SK-N-SH treated with all-trans-retinoic acid at 6 μM for 48 hours (cell line): Measurements from ENCODE around the gene TP53.

Experiments
- ATAC-seq: fragments of 200-7000 bp; cut with Tn5 transposase; 3 replicates; pipeline ENCODE4 v1.9.1; 2020; ENCODE audit warnings: mild to moderate bottlenecking, moderate library complexity
- ARNTL ChIP-seq: fragments of 450-650 bp; formaldehyde crosslinking; IDR thresholded peaks from 2 replicates; pipeline ENCODE4 v1.5.0; 2020; ENCODE audit warnings: low read depth, mild to moderate bottlenecking, moderate library complexity, borderline replicate concordance
- BACH2 ChIP-seq: fragments of 250-450 bp; sonication (Bioruptor Pico); IDR thresholded peaks from 2 replicates; pipeline ENCODE4 v1.9.0; 2021; ENCODE audit warnings: mild to moderate bottlenecking, borderline replicate concordance
- CSDC2 ChIP-seq: fragments of 250-450 bp; sonication (Bioruptor Pico); IDR thresholded peaks from 2 replicates; pipeline ENCODE4 v1.5.0; 2020; ENCODE audit warnings: mild to moderate bottlenecking, moderate library complexity
- CSRNP3 ChIP-seq: fragments of 250-450 bp; sonication (Bioruptor Pico); IDR thresholded peaks from 2 replicates; pipeline ENCODE4 v1.5.1; 2021; ENCODE audit warnings: mild to moderate bottlenecking, moderate library complexity
- ESRRG ChIP-seq: fragments of 250-450 bp; sonication (Bioruptor Pico); IDR thresholded peaks from 2 replicates; pipeline ENCODE4 v1.6.1; 2021; ENCODE audit warnings: mild to moderate bottlenecking
- ISL1 ChIP-seq: fragments of 250-450 bp; sonication (Bioruptor Pico); IDR thresholded peaks from 2 replicates; pipeline ENCODE4 v2.1.2; 2022; ENCODE audit warnings: mild to moderate bottlenecking, moderate library complexity
- OSR1 ChIP-seq: fragments of 250-450 bp; sonication (Bioruptor Pico); IDR thresholded peaks from 2 replicates; pipeline ENCODE4 v1.8.0; 2022; ENCODE audit warnings: moderate library complexity, mild to moderate bottlenecking, inconsistent platforms
- PATZ1 ChIP-seq: fragments of 250-450 bp; sonication (Bioruptor Pico); IDR thresholded peaks from 2 replicates; pipeline ENCODE4 v1.8.0; 2020; ENCODE audit warnings: mild to moderate bottlenecking, moderate library complexity, borderline replicate concordance
- RARB ChIP-seq: fragments of 250-450 bp; sonication (Bioruptor Pico); IDR thresholded peaks from 2 replicates; pipeline ENCODE4 v1.8.0; 2021; ENCODE audit warnings: mild to moderate bottlenecking, moderate library complexity
- SNAI2 ChIP-seq: fragments of 250-450 bp; sonication (Bioruptor Pico); IDR thresholded peaks from 2 replicates; pipeline ENCODE4 v1.5.0; 2020; ENCODE audit warnings: mild to moderate bottlenecking, moderate library complexity
- TCF4 ChIP-seq: fragments of 250-450 bp; sonication (Bioruptor Pico); IDR thresholded peaks from 2 replicates; pipeline ENCODE4 v1.8.0; 2021; ENCODE audit warnings: mild to moderate bottlenecking, moderate library complexity, borderline replicate concordance
- TOX ChIP-seq: fragments of 250-450 bp; sonication (Bioruptor Pico); IDR thresholded peaks from 2 replicates; pipeline ENCODE4 v1.8.0; 2021; ENCODE audit warnings: mild to moderate bottlenecking, moderate library complexity, borderline replicate concordance
- TSHZ2 ChIP-seq: fragments of 250-450 bp; sonication (Bioruptor Pico); IDR thresholded peaks from 2 replicates; pipeline ENCODE4 v1.5.0; 2020; ENCODE audit warnings: mild to moderate bottlenecking, moderate library complexity
- ZC3H10 ChIP-seq: fragments of 250-450 bp; sonication (Bioruptor Pico); IDR thresholded peaks from 2 replicates; pipeline ENCODE4 v1.5.1; 2021; ENCODE audit warnings: mild to moderate bottlenecking, moderate library complexity
- ZFP30 ChIP-seq: fragments of 450-650 bp; formaldehyde crosslinking; IDR thresholded peaks from 2 replicates; pipeline ENCODE4 v1.5.0; 2022; ENCODE audit warnings: mild to moderate bottlenecking, moderate library complexity
- ZNF565 ChIP-seq: fragments of 450-650 bp; formaldehyde crosslinking; conservative IDR thresholded peaks from 2 replicates; pipeline ENCODE4 v1.5.0; 2020; ENCODE audit warnings: low read depth, mild to moderate bottlenecking, moderate library complexity
- ZNF70 ChIP-seq: fragments of 450-650 bp; formaldehyde crosslinking; IDR thresholded peaks from 2 replicates; pipeline ENCODE4 v1.5.0; 2020; ENCODE audit warnings: mild to moderate bottlenecking, moderate library complexity
- TF ChIP-seq, protein P1 (sequence below): fragments of 250-450 bp; sonication (Bioruptor Pico); IDR thresholded peaks from 2 replicates; pipeline ENCODE4 v1.5.1; 2020; ENCODE audit warnings: low read depth, mild to moderate bottlenecking, moderate library complexity
- TF ChIP-seq, protein P2 (sequence below): fragments of 250-450 bp; sonication (Bioruptor Pico); IDR thresholded peaks from 2 replicates; pipeline ENCODE4 v1.8.0; 2021; ENCODE audit warnings: low read depth, mild to moderate bottlenecking, moderate library complexity, borderline replicate concordance

Gene TP53

DNA sequence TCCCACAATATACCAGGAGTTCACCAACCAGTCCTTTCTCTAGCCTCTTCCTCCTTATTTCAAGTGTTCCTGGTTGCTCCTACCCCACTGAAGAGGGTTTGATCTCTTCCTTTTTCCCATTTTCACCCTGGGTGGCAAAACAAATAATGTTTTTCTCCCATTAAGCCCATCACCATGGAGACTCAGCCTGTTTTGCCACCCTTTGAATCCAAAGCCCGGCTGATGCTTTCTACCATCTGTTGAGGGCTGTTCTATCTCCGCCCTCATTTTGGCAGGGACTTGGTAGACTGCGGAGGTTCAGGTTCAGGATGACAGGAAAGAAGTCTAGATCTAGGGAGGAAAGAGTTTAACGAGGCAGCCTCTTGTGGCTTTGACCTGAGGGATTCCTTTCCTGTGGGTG lies 32.8 kb upstream of the TP53 start:
- ATAC-seq = no peak
- TF ChIP-seq TSHZ2 (no peak), ISL1 (CRISPR knock-in tag) (no peak), ESRRG (CRISPR knock-in tag) (no peak), TOX (CRISPR knock-in tag) (no peak), ZFP30 (CRISPR knock-in tag) (no peak), SNAI2 (CRISPR knock-in tag) (no peak), ZC3H10 (CRISPR knock-in tag) (no peak)
- TF ChIP-seq, protein P1, sequence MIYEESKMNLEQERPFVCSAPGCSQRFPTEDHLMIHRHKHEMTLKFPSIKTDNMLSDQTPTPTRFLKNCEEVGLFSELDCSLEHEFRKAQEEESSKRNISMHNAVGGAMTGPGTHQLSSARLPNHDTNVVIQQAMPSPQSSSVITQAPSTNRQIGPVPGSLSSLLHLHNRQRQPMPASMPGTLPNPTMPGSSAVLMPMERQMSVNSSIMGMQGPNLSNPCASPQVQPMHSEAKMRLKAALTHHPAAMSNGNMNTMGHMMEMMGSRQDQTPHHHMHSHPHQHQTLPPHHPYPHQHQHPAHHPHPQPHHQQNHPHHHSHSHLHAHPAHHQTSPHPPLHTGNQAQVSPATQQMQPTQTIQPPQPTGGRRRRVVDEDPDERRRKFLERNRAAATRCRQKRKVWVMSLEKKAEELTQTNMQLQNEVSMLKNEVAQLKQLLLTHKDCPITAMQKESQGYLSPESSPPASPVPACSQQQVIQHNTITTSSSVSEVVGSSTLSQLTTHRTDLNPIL = no peak

- TF ChIP-seq SNAI2 (CRISPR knock-in tag) (no peak), ARNTL (CRISPR knock-in tag) (no peak), RARB (CRISPR knock-in tag) (no peak), PATZ1 (CRISPR knock-in tag) (no peak)
- no peak for ATAC-seq
Measured at GRCh38 chr17:7719661-7720060, 32.4 kb upstream of the TP53 start.

- TF ChIP-seq ZNF565 = no peak
- no peak for TF ChIP-seq ZNF70 (CRISPR knock-in tag)
- TF ChIP-seq ZFP30 (CRISPR knock-in tag) = no peak
- TF ChIP-seq SNAI2 (CRISPR knock-in tag) = no peak
- TF ChIP-seq CSRNP3 = no peak
- no peak for TF ChIP-seq TCF4
- TF ChIP-seq TOX (CRISPR knock-in tag) = no peak
- TF ChIP-seq OSR1 (CRISPR knock-in tag) = no peak
- TF ChIP-seq PATZ1 (CRISPR knock-in tag) = no peak
- TF ChIP-seq, protein P2, sequence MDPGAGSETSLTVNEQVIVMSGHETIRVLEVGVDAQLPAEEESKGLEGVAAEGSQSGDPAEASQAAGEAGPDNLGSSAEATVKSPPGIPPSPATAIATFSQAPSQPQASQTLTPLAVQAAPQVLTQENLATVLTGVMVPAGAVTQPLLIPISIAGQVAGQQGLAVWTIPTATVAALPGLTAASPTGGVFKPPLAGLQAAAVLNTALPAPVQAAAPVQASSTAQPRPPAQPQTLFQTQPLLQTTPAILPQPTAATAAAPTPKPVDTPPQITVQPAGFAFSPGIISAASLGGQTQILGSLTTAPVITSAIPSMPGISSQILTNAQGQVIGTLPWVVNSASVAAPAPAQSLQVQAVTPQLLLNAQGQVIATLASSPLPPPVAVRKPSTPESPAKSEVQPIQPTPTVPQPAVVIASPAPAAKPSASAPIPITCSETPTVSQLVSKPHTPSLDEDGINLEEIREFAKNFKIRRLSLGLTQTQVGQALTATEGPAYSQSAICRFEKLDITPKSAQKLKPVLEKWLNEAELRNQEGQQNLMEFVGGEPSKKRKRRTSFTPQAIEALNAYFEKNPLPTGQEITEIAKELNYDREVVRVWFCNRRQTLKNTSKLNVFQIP (CRISPR knock-in tag) = no peak
- no peak for TF ChIP-seq RARB (CRISPR knock-in tag)
- TF ChIP-seq CSDC2 (CRISPR knock-in tag) = no peak
- TF ChIP-seq TSHZ2 = no peak
- TF ChIP-seq, protein P1 = no peak
- no peak for TF ChIP-seq ESRRG (CRISPR knock-in tag)
- TF ChIP-seq BACH2 (CRISPR knock-in tag) = no peak
- TF ChIP-seq ISL1 (CRISPR knock-in tag) = no peak
- TF ChIP-seq, all 23 proteins: peak for 0
- peak; percentile 26 for ATAC-seq
Measured at GRCh38 chr17:7717756-7718350, 30.6 kb upstream of the TP53 start.
